ENCODE results near the gene CD3D.

GRCh38 chr11:118374729-118375128 is 32.2 kb upstream of the CD3D start:
- TF ChIP-seq POLR2A (IDR thresholded peaks at IDR 0.05; ENCODE audit: low read depth, low read length) (no peak), CTCF (IDR thresholded peaks at IDR 0.05; ENCODE audit: extremely low read depth in 1 of 2, insufficient read depth in 1 of 2, low read depth in 1 of 2, low read length in 2 of 2) (no peak)
